HepG2 (cell line): ENCODE results near the gene ZNF621. TPM values are rescaled to one million over a fixed set of nuclear protein-coding genes. Genes with fewer than 3 reads are reported as not detected.
A peak's percentile ranks its signal among the peaks of the same experiment; 100 is the strongest.

ENCODE experiments used
- ASH2L ChIP-seq: fragments of 300-600, 200-600 bp; sonication (generic); IDR thresholded peaks from 2 replicates; pipeline ENCODE4 v1.7.0; 2017; ENCODE audit warnings: low read depth, mild to moderate bottlenecking, moderate library complexity, mixed read lengths, low read length; ENCODE audit not compliant: insufficient read length
- ISL2 ChIP-seq: sonication (generic); formaldehyde crosslinking; IDR thresholded peaks from 2 replicates; pipeline ENCODE4 v1.5.0; 2020; ENCODE audit warnings: missing genetic modification reagents
- KDM5B ChIP-seq: sonication (generic); formaldehyde crosslinking; IDR thresholded peaks from 2 replicates; pipeline ENCODE4 v1.4.0; 2020; ENCODE audit warnings: missing genetic modification reagents, mild to moderate bottlenecking, borderline replicate concordance
- MEIS2 ChIP-seq: sonication (generic); formaldehyde crosslinking; IDR thresholded peaks from 2 replicates; pipeline ENCODE4 v1.9.0; 2021; ENCODE audit warnings: mild to moderate bottlenecking, missing genetic modification reagents
- NRL ChIP-seq: sonication (generic); formaldehyde crosslinking; IDR thresholded peaks from 2 replicates; pipeline ENCODE4 v1.5.0; 2020; ENCODE audit warnings: missing genetic modification reagents, mild to moderate bottlenecking, moderate library complexity, borderline replicate concordance
- PHF20 ChIP-seq: sonication (generic); formaldehyde crosslinking; IDR thresholded peaks from 2 replicates; pipeline ENCODE4 v1.5.0; 2020; ENCODE audit warnings: mild to moderate bottlenecking, missing genetic modification reagents
- POLR2A ChIP-seq, 2 experiments: IDR thresholded peaks; 2 replicates each; pipeline ENCODE4 v1.6.1; 2011; ENCODE audit warnings: low read depth in 2 of 2, low read length in 2 of 2, mild to moderate bottlenecking in 1 of 2, moderate library complexity in 1 of 2; ENCODE audit not compliant: insufficient read depth in 1 of 2
- SMARCC2 ChIP-seq: fragments of 450-650 bp; IDR thresholded peaks from 2 replicates; pipeline ENCODE4 v1.6.1; 2017; ENCODE audit warnings: antibody characterized with exemption, mild to moderate bottlenecking
- THAP9 ChIP-seq: sonication (generic); formaldehyde crosslinking; IDR thresholded peaks from 2 replicates; pipeline ENCODE4; 2020; ENCODE audit warnings: missing genetic modification reagents, mild to moderate bottlenecking, borderline replicate concordance
- ZNF383 ChIP-seq: sonication (generic); formaldehyde crosslinking; IDR thresholded peaks from 2 replicates; pipeline ENCODE4 v1.4.0; 2020; ENCODE audit warnings: missing genetic modification reagents, mild to moderate bottlenecking, borderline replicate concordance
- ZNF790 ChIP-seq: sonication (generic); formaldehyde crosslinking; IDR thresholded peaks from 2 replicates; pipeline ENCODE4 v1.8.0; 2022; ENCODE audit warnings: missing genetic modification reagents, mild to moderate bottlenecking, borderline replicate concordance
- ZSCAN29 ChIP-seq: sonication (generic); formaldehyde crosslinking; conservative IDR thresholded peaks from 2 replicates; pipeline ENCODE4 v1.4.0; 2020; ENCODE audit warnings: mild to moderate bottlenecking, missing genetic modification reagents
- polyA plus RNA-seq, 8 experiments: library from polyadenylated mRNA; depleted of rRNA in 3 of 8; stranded (reverse) in 7 of 8; unstranded in 1 of 8; fragments of >200 nt; fragmentation: Illumina TruSeq in 4 of 8; extraction: Trizol in 4 of 8; gene quantifications; 2 replicates each; pipeline versions ENCODE4 v1.2.1 to v1.2.3, GENCODE V29; 2011 to 2016; ENCODE audit warnings: low read depth in 4 of 8, missing spikeins in 1 of 8, mixed read lengths in 1 of 8; ENCODE audit not compliant: insufficient read depth in 1 of 8
- total RNA-seq, 5 experiments: library from RNA; depleted of rRNA; stranded (reverse); fragments of >200 nt; fragmentation: Illumina TruSeq; extraction: Trizol; gene quantifications; 2 replicates each; pipeline ENCODE4 v1.2.3, GENCODE V29; 2016; ENCODE audit warnings: low read depth in 1 of 5
- TF ChIP-seq, protein P1 (sequence below): sonication (generic); formaldehyde crosslinking; IDR thresholded peaks from 2 replicates; pipeline ENCODE4 v1.5.0; 2020; ENCODE audit warnings: mild to moderate bottlenecking, missing genetic modification reagents, moderate library complexity

The ZNF621 gene
- total and polyA plus RNA-seq, 2 of the 13 experiments (the other 11 are each of a cell fraction or from before 2014, with no cell fraction given) = 13.2 to 14.9 TPM

- TF ChIP-seq, protein P1, sequence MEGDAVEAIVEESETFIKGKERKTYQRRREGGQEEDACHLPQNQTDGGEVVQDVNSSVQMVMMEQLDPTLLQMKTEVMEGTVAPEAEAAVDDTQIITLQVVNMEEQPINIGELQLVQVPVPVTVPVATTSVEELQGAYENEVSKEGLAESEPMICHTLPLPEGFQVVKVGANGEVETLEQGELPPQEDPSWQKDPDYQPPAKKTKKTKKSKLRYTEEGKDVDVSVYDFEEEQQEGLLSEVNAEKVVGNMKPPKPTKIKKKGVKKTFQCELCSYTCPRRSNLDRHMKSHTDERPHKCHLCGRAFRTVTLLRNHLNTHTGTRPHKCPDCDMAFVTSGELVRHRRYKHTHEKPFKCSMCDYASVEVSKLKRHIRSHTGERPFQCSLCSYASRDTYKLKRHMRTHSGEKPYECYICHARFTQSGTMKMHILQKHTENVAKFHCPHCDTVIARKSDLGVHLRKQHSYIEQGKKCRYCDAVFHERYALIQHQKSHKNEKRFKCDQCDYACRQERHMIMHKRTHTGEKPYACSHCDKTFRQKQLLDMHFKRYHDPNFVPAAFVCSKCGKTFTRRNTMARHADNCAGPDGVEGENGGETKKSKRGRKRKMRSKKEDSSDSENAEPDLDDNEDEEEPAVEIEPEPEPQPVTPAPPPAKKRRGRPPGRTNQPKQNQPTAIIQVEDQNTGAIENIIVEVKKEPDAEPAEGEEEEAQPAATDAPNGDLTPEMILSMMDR (CRISPR knock-in tag) = peak; percentile 8; the same call in 1 of the 2 replicates
- TF ChIP-seq ZNF790 (CRISPR knock-in tag) (0 out of 2 replicates have a peak, but pooled peaks have one; percentile 30), ZSCAN29 (CRISPR knock-in tag) (peak; percentile 69; the same call in 1 of the 2 replicates), SMARCC2 (no peak), MEIS2 (peak; percentile 62; the same call in 1 of the 2 replicates), ASH2L (peak; percentile 57), KDM5B (peak; percentile 36; the same call in 1 of the 2 replicates), ZNF383 (CRISPR knock-in tag) (no peak), NRL (peak; percentile 24; the same call in 1 of the 2 replicates), ISL2 (peak; percentile 43), THAP9 (CRISPR knock-in tag) (peak; percentile 65; the same call in 1 of the 2 replicates), PHF20 (CRISPR knock-in tag) (peak; percentile 89), POLR2A (IDR thresholded peaks at IDR 0.05; ENCODE audit: insufficient read depth in 1 of 2, low read depth in 2 of 2, low read length in 2 of 2) (peak; percentile 43 to 51; a peak in 2 of 4 replicates)
Observed at GRCh38 chr3:40476478-40477470, 48.0 kb upstream of the ZNF621 start, which contains the start of gene ZNF619 (continued).
